NCI-H2227 treated with DMSO at 0.1 percent for 48 hours (cell line): ENCODE results near the gene QSOX1.

ENCODE experiments used
- DNase-seq: peaks from one replicate; lab custom pipeline; 2025; lab: John Stamatoyannopoulos, UW

QSOX1 gene

DNA sequence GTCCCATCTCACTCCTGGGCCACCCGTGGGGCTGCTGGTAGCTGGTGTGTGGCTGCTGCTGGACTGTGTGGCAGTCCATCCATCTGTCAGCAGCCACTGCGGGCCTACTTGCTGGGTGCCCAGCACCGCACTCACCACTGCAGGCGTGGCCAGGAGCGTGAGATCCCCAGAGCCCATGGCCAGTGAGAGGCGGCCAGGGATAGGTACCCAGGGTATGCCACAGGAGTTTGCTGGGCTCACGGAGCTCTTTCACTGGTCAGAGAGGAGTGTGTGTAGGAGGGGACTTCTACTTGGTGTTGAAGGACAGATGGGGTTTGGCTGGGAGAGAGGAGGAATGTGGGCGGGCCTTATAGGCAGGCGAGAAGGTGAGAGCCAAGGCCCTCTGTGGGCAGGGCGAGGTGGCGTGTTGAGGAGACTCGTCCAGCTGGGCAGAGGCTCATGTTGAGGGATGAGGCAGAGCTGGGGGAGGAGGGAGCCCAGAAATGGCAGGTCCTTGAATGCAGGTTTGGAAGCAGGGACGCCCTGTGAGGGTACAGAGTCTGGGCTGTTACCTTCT is 15.0 kb downstream of the QSOX1 start:
- DNase-seq = no peak

DNA sequence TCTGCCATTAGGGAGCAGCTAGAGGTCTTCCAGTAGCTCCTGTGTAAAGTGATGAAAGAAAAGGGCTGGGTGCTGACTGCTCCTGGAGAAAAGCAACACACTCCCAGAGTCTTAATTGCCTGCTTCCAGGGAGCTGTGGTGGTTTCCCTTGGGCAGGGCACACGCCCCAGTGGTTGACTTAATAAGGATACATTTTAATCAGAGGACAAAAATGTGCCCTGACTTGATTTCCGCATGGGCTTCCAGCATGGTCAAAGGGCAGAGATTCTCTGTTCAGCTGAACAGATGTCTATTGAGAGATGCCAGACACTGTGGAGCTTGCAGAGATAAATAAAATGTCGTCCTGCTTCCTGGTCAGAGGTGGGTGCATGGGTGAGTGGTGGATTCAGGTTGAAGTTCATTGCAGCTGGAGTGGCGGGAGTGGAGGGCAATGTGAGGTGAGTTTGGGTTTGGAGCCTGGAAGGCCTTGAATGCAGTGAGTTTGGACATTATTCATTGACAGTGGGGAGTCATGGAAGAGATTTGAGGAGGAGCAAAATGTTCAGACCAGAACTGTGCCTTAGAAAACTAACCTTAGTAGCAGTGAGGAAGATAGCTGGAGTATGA is 16.0 kb downstream of the QSOX1 start:
- DNase-seq = no peak

DNA sequence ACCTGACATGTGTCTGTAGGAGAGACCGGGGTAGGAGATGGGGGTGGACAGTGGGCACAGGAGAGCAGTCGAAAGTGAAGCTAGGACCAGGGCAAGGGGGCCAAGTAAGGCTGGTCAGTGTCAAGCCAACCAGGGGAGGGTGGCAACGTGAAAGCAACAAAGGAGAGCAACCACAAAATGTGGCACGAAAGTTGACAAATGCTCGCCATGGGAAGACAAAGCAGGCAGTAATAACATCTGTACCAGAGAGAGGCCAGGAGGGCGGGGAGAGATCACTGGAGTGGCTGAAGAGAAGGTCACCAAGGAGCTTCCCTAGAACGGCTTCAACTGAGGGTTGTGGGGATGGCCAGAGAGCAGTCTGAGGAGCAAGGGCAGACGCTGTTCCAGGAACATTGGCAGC is 17.0 kb downstream of the QSOX1 start:
- DNase-seq = no peak

DNA sequence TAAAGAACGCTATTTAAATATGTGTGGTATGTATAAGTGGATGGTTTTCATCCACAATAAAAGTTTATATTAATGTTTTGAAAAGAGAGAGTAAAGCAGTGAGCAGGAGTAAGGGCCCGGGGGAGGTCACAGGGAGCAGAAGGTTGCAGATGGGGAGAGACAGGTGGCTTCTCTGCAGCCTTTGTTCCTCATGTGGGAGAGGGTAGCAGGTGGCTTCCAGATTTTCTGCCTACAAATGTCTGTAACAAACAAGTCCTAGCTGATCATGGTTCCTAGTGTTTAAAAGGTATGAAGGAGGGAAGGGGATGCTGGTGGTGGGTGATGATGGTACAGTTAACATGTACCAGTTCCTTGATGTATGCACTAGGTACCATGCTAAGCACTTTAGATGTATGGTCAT is 18.8 kb downstream of the QSOX1 start:
- no peak for DNase-seq

DNA sequence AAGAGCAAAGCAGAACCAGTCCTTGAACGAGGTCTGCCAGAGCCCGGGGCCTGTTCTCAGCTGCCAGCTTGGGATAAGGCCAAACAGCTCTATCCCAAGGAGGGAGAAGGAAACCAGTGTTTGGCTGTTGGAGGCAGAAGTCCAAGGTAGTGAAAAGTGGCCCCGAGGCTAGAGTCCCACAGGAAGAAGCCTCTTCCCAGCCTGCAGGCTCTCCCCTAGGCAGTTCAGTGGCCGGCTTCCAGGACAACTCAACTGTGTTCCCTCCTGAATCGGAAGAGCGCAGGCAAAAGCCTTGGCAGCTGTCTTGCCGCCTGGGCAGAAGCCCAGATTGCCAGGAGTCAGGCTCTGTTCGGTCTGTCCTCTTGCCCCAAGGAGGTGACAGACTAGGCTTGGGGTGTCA is 19.3 kb downstream of the QSOX1 start:
- no peak for DNase-seq

DNA sequence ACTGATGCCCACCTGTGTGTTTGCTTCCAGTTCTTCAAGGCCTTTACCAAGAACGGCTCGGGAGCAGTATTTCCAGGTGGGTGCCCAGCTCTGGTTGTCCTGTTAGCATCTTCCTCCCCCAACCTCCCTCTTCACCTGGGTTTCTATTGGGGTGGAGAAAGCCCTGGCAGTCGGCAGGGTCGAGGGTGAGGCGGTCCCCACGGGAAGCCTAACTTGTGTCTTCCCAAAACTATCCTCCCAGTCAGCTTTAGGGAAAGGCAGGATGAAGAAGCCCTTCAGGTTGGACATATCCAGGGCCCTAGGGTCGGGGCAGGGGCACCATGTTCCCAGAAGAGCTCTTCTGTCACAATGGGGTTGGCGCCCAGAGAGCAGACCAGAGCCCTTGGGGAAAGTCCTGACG is 20.6 kb downstream of the QSOX1 start:
- DNase-seq = no peak

DNA sequence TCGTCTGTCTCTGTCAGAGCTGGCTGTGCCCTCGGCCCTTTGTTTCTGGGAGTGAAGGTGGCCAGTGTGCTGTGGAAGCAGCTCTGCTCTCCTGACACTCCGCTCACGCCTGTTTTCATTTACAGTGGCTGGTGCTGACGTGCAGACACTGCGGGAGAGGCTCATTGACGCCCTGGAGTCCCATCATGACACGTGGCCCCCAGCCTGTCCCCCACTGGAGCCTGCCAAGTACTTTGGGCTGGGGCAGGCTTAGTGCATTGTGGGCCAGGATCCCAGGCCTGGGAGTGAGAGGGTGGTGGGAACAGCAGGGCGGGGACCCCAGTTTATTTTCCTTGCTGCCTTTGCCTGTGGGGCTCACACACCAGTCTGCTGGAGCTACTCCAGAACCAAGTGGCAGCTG is 21.1 kb downstream of the QSOX1 start:
- DNase-seq = no peak

DNA sequence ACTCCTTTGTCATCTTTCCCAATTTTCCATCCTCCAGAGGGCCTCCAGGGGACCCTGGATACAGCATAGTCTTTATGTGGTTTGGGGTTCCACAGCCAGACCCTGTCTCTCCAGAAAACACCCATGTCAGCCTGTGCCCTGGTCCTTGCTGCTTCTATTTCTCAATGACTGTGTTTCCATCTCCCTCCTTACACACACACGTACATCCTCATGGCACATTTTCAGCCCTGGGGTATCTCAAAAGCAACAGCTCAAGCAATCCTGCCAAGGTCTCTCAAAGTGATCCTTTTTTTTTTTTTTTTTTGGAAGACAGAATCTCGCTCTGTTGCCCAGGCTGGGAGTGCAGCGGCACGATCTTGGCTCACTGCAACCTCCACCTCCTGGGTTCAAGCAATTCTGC is 22.3 kb downstream of the QSOX1 start:
- DNase-seq = no peak

DNA sequence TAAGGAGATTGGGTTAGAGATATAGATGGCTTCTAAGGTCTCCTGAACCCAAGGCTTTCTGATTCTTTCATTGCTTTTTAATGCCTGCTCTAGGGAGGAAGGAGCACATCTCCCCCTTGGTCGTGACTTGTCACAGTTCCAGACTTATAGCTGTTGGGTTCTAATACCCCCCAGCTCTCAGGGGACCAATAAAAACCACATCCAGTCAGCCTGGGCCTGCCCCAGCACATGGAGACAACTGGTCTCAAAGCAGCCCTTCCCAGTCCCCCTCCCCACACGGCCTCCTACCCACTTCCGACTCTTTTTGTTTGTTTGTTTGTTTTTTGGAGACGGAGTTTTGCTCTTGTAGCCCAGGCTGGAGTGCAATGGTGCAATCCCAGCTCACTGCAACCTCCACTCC is 23.3 kb downstream of the QSOX1 start:
- no peak for DNase-seq

DNA sequence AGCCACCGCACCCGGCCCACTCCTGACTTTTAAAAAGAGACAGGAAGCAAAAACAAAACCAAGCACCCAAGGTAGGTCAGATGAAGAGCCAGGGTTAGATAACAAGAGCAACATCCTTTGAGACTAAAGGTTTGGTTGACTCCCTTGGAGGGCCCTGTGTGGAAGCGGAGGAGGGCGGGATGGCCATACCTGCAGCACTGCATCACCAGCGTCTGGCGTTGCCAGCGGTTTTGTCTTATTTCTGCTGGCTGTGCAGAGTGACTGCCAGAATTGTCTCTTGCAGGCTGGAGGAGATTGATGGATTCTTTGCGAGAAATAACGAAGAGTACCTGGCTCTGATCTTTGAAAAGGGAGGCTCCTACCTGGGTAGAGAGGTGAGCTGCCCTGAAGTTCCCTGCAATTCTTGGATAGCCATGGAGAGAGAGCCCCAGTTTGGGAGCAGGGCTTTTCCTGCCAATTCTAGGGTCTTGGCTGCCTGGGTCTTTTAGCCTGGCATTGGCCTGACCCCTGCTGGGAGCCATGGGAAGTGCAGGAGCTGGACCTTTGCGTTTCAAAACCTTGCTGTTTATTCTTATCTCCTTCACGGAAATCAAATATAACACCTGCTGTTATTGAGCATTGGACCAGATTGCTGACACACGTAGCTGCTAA is 24.0 kb downstream of the QSOX1 start:
- DNase-seq = peak; percentile 35

DNA sequence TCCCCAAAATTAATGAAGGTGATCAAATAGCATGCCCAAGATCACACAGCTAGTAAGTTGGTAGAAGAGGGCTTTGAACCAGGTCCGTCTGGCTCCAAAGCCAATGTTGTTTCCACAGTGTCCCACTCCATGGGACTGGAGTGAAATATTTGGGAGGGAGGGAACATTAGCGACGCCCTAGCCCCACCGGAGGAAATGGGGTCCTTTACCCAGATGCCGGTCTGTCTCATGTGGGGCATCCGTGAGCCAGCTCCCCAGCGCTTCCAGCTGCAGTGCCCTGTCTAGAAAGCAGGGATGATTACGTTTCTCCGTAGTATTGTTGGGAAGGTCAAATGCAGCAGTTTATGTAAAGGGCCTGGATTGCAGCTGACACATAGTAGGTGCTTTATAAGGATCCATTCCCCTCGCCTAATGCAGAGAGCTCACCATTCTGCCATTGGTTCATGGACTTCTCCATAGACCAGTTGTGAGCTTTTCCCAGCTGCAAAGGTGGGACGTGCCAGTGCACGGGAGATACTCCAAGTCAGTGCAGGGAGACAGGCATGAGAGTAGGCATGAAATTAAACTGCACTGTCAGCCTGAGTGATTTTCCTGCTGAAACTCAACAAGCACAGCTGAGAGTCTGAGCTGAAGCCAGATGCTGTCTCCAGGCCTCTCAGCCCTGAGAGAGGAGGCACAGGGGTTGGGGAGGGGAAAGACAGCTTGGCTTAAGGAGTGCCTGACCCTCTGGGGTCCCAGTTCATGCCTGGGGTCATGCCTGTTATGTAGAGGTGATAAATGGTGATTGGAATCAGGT is 24.7 kb downstream of the QSOX1 start:
- no peak for DNase-seq

DNA sequence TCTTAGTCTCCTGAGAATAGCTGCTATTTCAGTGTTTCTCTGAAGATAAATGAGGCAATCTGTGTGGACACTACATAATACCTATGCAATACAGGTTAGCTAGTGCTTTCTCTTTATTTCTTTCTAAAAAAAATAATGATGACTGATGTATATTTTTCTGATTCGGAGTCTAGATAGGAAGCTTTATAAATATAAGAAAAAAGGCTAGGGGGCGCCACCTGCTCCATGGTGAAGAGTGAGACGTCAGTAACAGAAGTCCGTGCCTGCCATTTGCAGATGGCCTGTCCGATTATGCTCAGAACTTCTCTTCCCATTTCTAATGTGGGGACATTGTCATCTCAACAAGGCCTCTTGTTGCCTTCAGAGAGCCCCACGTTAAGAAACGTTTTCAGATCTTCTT is 26.4 kb downstream of the QSOX1 start:
- no peak for DNase-seq

DNA sequence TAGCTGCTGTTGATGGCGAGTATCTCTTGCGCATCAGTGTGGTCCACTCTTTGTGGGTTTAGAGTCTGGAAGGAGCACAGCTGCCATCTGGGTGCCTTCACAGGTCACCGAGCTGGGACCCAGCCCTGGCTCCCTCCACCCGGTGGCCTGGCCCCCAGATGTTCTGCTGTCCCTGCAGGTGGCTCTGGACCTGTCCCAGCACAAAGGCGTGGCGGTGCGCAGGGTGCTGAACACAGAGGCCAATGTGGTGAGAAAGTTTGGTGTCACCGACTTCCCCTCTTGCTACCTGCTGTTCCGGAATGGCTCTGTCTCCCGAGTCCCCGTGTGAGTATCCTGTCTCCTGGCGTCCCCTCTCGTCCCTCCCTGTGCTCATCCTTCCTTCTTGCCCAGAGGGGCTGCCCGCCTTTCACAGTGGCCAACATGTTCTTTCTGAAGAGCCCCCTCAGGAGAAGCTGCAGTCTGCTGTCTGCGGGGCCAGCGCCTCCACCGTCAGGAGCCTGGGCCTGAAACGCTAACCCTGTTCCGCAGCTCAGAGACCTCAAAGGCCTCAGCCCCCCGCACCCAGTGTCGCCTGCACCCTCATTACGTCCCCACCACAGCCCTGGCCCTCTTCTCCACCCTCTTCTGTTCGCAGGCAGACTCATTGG is 27.4 kb downstream of the QSOX1 start:
- no peak for DNase-seq

DNA sequence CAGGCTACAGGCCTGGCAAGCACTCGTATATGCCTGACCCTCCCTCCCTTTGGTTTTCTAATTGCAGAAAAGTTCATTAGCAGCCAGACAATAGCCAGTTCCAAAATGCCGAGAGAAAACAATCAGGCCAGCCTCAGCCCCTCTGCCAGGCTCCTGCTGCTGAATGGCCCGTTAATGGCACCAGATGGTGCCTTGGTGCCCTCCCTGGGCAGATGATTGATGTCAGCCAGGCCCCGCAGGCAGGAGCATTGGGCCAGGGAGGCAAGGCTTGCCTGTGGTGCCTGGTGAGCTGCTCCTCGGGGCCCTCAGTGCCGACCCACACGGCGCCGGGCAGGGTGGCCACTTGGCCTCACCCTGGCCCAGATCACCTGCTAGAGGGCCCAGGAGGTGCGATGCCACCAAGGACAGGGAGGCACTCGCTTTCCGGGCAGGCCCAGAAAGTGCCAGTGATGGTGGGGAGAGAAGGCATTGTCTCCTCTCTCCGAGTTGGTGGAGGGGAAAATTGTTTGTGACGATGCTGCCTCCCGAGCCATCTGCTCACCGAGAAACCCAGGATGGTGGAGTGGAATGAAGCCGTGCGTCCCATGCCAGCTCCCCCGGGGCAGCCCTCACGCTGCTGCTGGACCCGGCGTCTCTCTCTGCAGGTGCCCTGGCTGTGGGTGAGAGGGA is 28.1 kb downstream of the QSOX1 start:
- no peak for DNase-seq

DNA sequence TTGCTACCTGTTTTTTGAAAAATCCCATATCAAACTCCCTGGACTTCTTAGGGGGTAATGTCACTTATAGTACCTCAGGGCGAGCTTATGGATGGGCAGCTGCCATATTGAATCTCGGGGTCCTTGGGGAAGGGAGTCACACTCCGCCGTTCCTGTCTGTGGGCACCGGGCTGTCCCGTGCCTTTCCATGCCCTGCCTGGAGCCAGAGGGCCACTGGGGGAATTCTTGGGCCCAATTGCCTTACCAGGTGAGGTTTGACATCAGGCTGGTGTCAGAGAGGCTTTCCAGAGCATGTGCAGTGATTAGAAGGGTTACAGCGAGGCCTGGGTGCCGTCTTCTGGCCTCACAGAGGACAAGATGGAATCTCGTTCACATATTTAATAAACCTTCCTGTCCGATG is 28.8 kb downstream of the QSOX1 start:
- DNase-seq = no peak

DNA sequence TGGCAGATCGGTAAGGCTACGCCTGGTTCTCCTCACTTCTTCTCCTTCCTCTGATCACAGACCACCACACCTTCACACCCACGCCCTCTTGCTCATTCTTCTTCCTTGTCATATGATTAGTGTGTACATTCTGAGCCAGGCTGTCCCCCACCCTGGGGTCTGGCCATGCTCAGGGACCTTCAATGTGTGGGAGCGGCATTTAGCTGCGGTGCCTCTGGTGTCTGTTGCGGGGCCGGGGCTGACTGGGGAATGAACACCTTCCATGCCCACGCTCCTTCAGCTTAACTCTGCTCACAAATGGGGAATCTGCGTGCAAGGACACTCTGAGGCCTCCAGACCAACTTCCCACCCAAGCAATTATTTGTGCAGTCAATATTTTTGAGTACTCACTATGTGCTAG is 29.4 kb downstream of the QSOX1 start:
- no peak for DNase-seq

DNA sequence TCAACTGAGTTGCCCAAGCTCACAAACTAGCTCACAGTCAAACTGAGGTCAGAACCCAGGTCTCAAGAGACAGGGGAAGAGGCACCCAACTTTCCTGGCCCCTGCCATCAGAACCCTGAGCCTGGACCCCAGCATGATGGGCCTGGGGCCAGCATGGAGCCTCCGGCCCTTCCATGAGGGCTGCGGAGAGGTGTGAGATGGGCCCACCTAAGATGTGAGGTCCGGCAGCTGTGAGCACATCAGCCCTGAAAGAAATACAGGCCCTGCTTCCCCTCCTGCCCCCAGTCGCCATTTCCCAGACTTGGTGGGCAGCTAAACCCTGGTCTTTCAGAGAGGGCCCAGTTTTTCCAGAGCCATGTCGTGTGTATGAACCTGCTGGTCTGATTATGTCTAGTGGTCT is 30.6 kb downstream of the QSOX1 start:
- no peak for DNase-seq

DNA sequence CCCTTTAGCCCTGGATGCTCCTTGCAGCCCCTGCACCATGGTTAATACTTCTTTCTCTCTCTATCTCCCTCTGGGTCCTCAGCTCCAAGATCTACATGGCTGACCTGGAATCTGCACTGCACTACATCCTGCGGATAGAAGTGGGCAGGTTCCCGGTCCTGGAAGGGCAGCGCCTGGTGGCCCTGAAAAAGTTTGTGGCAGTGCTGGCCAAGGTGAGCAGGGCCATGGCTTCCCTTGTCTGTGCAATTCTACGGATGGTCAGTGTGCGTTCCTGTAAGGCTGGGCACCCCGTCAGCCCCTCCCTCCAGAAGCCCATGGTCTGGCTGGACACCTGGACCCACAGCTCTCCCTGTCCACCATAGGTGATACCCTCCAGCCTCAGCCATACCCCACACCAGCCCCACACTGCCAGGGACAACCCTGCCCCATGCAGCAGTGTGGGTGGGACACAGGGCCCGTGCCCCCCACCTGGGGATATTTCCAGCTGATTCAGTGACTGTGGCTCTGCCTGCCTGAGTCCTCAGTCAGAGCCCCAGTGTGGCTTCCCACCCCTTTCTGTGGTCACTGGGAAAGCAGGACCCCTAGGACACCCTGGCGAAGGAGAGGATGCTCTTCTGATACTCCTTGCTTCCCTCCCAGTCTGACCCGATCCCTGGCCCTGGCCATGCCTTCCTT is 31.4 kb downstream of the QSOX1 start:
- DNase-seq = no peak

DNA sequence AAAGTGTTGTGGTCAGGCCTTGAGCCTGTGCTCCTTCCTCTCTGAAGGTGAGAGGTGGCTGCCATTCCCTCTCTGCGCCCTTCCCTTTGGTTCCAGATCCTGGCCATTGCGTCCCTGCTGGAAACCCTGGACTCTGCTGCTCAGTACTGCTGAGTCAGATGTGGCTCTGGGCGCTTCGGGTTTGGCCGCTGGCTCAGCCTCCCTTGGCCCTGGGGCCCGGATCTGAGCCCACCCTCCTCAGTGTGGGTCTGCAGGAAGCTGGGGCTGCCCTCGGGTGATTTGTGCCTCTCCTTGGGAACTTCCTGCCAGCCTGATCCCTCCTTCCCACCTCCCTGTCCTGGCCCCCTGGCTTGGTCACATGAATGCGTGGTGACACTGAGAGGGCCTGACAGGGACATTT is 32.2 kb downstream of the QSOX1 start:
- no peak for DNase-seq

DNA sequence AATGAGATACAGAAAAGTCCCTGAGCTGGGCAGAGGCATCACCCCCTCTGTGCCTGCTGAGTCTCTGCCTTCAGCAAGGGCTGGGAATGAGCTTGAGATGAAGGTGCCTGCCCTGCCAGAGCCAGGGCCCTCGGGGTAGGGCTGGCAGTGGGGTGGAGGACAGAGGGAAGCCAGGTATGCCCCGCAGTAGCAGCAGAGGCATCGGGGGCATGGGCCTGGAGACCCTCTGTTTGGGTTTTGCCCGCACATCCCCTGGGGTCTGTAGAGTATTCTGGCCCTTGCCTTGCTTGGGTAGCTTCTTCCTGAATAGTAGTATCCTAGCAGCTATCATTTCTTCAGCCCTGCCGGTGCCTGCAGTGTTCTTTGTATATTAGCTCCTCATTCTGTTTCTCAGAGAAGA is 33.0 kb downstream of the QSOX1 start:
- no peak for DNase-seq

DNA sequence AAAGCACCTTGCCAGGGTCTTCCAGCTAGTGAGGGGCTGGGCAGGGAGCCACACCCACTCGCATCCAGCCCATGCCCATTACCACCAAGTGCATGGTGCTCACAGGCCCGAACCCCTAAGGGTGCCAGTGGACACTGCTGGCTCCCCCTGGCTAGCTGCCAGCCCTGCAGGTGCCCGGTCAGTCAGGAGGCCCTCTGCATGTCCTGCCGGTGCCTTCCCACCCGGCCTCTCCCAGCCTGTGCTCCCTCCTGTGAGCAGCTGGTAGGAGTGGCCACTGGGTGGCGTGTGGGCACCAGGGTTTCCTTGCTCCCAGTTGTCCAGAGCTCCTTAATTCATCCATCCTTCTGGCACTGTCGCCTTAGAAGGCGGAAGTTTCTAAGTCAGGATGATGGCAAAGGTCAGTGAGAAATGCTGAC is 33.4 kb downstream of the QSOX1 start:
- peak; percentile 53 for DNase-seq
